GM12878 (cell line): ENCODE data around the gene GCKR. TPM values are rescaled to one million over a fixed set of nuclear protein-coding genes. Genes with fewer than 3 reads are reported as not detected.

Source experiments
- ATAC-seq: fragments of 200-7000 bp; cut with Tn5 transposase; 3 replicates; pipeline ENCODE4 v1.9.1; 2020; ENCODE audit warnings: mild to moderate bottlenecking, moderate library complexity
- BruUV-seq: library from RNA; stranded (reverse); fragments of 400-500 nt; replicated peaks from 2 replicates; lab custom pipeline; 2021; lab: Mats Ljungman, UMichigan
- CTCF ChIA-PET: fragments of 300-600 bp; sonication (Branson Sonifier 250); formaldehyde crosslinking; extraction: SDS; loops from one replicate; lab custom pipeline; 2021; ENCODE audit warnings: inconsistent platforms; lab: Yijun Ruan, JAX
- POLR2A ChIA-PET: fragments of 350-600 bp; formaldehyde crosslinking; extraction: SDS; loops from one replicate; lab custom pipeline; 2021; ENCODE audit warnings: inconsistent platforms; lab: Charles Lee
- RAD21 ChIA-PET: fragments of 300-600 bp; sonication (Branson Sonifier 250); formaldehyde crosslinking; loops from one replicate; lab custom pipeline; 2023; ENCODE audit warnings: antibody characterized with exemption; ENCODE audit not compliant: unreplicated experiment; lab: Charles Lee
- SMC1A ChIA-PET: fragments of 300-600 bp; sonication (Branson Sonifier 250); formaldehyde crosslinking; loops from one replicate; lab custom pipeline; 2023; ENCODE audit not compliant: unreplicated experiment, uncharacterized antibody; lab: Charles Lee
- DNase-seq: peaks from one replicate; pipeline ENCODE4 v3.0.0-alpha.2; 2011; ENCODE audit warnings: low read depth, low spot score
- FAIRE-seq: peaks from 3 replicates; lab custom pipeline; 2011; peaks lifted over from hg19 to GRCh38; lab: Jason Lieb, UNC
- H2AFZ ChIP-seq: 2 replicates; pipeline ENCODE4 v1.6.0; 2011; ENCODE audit warnings: low read depth, low read length, control low read depth; ENCODE audit not compliant: control insufficient read depth
- H3K27ac ChIP-seq: 2 replicates; pipeline ENCODE4 v1.5.1; 2011; ENCODE audit warnings: control low read depth; ENCODE audit not compliant: control insufficient read depth, insufficient read depth
- H3K27me3 ChIP-seq, 2 experiments: replicated peaks in 1 of 2; 2 replicates each; pipeline versions ENCODE4 v1.6.0 to v1.6.1; 2011; ENCODE audit warnings: low read length in 1 of 2; ENCODE audit not compliant: control insufficient read depth in 2 of 2, insufficient read depth in 2 of 2
- H3K36me3 ChIP-seq, 2 experiments: 2 replicates each; pipeline ENCODE4 v1.5.1; 2011; ENCODE audit warnings: low read length in 1 of 2; ENCODE audit not compliant: control insufficient read depth in 2 of 2, insufficient read depth in 2 of 2
- H3K4me1 ChIP-seq: 2 replicates; pipeline ENCODE4 v1.6.1; 2011; ENCODE audit warnings: mild to moderate bottlenecking, low read length, moderate library complexity, mixed read lengths; ENCODE audit not compliant: control insufficient read depth, insufficient read depth
- H3K4me2 ChIP-seq: 2 replicates; pipeline ENCODE4 v1.6.0; 2011; ENCODE audit warnings: control low read depth; ENCODE audit not compliant: control insufficient read depth, insufficient read depth
- H3K4me3 ChIP-seq: fragments of 200-600 bp; sonication (generic); 2 replicates; pipeline ENCODE4 v1.5.1; 2016
- H3K79me2 ChIP-seq: 2 replicates; pipeline ENCODE4 v1.6.0; 2011; ENCODE audit warnings: low read length; ENCODE audit not compliant: control insufficient read depth, insufficient read depth
- H3K9ac ChIP-seq: 2 replicates; pipeline ENCODE4 v1.8.0; 2011; ENCODE audit warnings: low read length, control low read depth, mixed read lengths; ENCODE audit not compliant: control insufficient read depth, insufficient read depth
- H3K9me3 ChIP-seq: replicated peaks from 3 replicates; pipeline ENCODE4 v1.5.1; 2011; ENCODE audit warnings: mild to moderate bottlenecking, low read length; ENCODE audit not compliant: control insufficient read depth, insufficient read depth
- H4K20me1 ChIP-seq: 2 replicates; pipeline ENCODE4 v1.6.0; 2011; ENCODE audit not compliant: control insufficient read depth, insufficient read depth
- HSF1 ChIP-seq: fragments of 150-350 bp; IDR thresholded peaks from 2 replicates; pipeline ENCODE4 v1.6.1; 2014; ENCODE audit warnings: mild to moderate bottlenecking, low read depth, low read length
- IKZF2 ChIP-seq, 2 experiments: fragments of 450-650 bp; IDR thresholded peaks; 2 replicates each; pipeline ENCODE4 v1.6.1; 2017; ENCODE audit warnings: mild to moderate bottlenecking in 2 of 2, moderate library complexity in 2 of 2
- NR2C1 ChIP-seq: fragments of 450-650 bp; IDR thresholded peaks from 2 replicates; pipeline ENCODE4 v1.6.1; 2017; ENCODE audit warnings: antibody characterized with exemption, mild to moderate bottlenecking, moderate library complexity
- PAX5 ChIP-seq: IDR thresholded peaks from 2 replicates; pipeline ENCODE4 v1.6.1; 2011; ENCODE audit warnings: low read depth, low read length, borderline replicate concordance
- RELA ChIP-seq: fragments of 450-650 bp; IDR thresholded peaks from 2 replicates; pipeline ENCODE4 v1.8.0; 2014; ENCODE audit warnings: borderline replicate concordance; ENCODE audit not compliant: partially characterized antibody
- WGBS: methylation state at CpG from one replicate; pipeline ENCODE4 v1.1.6; 2016; ENCODE audit warnings: low lambda C conversion rate; ENCODE audit not compliant: insufficient replicate concordance, insufficient coverage; ENCODE audit errors: missing lambda C conversion rate; 5-methylcytosine and 5-hydroxymethylcytosine counted together
- in situ Hi-C: fragments of 300-500 bp; cut with MboI; formaldehyde crosslinking; loops from 9 replicates; pipeline ENCODE4 v1.14.3; 2018; ENCODE audit warnings: mixed read lengths
- intact Hi-C: fragments of 100-400 bp; cut with micrococcal nuclease; formaldehyde crosslinking; loops from one replicate; pipeline ENCODE4 v1.14.2; 2022; ENCODE audit not compliant: unreplicated experiment
- polyA plus RNA-seq, 11 experiments: library from polyadenylated mRNA; depleted of rRNA in 4 of 11; unstranded in 6 of 11; stranded (reverse) in 5 of 11; fragments of >200 nt; fragmentation: Nextera tagmentation in 4 of 11; fragmentation: Illumina TruSeq in 1 of 11; extraction: Ambion mirVana in 4 of 11; extraction: Trizol in 1 of 11; gene quantifications; 1 replicate in 1 of 11; 2 replicates in 10 of 11; pipeline versions ENCODE4 v1.2.1 to v1.2.3, GENCODE V29; 2011 to 2016; ENCODE audit warnings: inconsistent platforms in 2 of 11, missing spikeins in 2 of 11, low read depth in 1 of 11
- total RNA-seq, 4 experiments: library from RNA; depleted of rRNA in 3 of 4; stranded (reverse); fragments of >200 nt in 3 of 4; fragmentation: Illumina TruSeq in 1 of 4; extraction: Trizol in 1 of 4; gene quantifications; 2 replicates each; pipeline versions ENCODE4 v1.2.1 to v1.2.3, GENCODE V29; 2013 to 2021

Gene GCKR
- total and polyA plus RNA-seq, 10 of the 15 experiments (the other 5 are each of a cell fraction or from before 2014, with no cell fraction given) = not detected

GRCh38 chr2:27507293-27507692 lies 10.7 kb downstream of the GCKR start:
- SMC1A ChIA-PET = no interaction called here
- WGBS = 3% methylated on average over 4 of the region's 4 CpGs
- FAIRE-seq = no peak

GRCh38 chr2:27509326-27509725 lies 12.7 kb downstream of the GCKR start:
- no TSS peak for BruUV-seq
- WGBS = 34% methylated on average over 6 of the region's 6 CpGs
- Histone ChIP-seq H3K4me3 (no peak overlapping the region), H3K4me2 (no peak overlapping the region), H3K9ac (no peak overlapping the region), H3K4me1 (no peaks in the 10 kb centered on the region), H3K9me3 (no peaks in the 10 kb centered on the region), H3K27ac (no peak overlapping the region), H3K27me3 (no peaks in the 10 kb centered on the region; a peak in 2 of 4 replicates), H3K79me2 (no peaks in the 10 kb centered on the region), H3K36me3 (no peaks in the 10 kb centered on the region), H2AFZ (no peak overlapping the region), H4K20me1 (no peaks in the 10 kb centered on the region)
- intact Hi-C loops (no loop called here), in situ Hi-C loops (no loop called here)
- DNase-seq (no peak), ATAC-seq (no peak), FAIRE-seq (no peak)
- RAD21 ChIA-PET = no interaction called here
- CTCF ChIA-PET = interaction anchor here (0.6 kb wide), 1 partner anchor 912 kb away, joined by 3 read pairs; no protein-coding TSS in a partner anchor
- POLR2A ChIA-PET = no interaction called here
- no peak for TF ChIP-seq RELA
- no peak for TF ChIP-seq HSF1
- TF ChIP-seq PAX5 = no peak
- no peak for TF ChIP-seq IKZF2 (IDR thresholded peaks at IDR 0.05)
- SMC1A ChIA-PET = no interaction called here

More at GRCh38 chr2:27507293-27507692, 10.7 kb downstream of the GCKR start:
- no peak for DNase-seq
- ChIA-PET CTCF (no interaction called here), RAD21 (no interaction called here), POLR2A (interaction anchor here (0.6 kb wide), 1 partner anchor 589 kb away, joined by 3 read pairs; no protein-coding TSS in a partner anchor)
- H3K4me2 ChIP-seq = no peak overlapping the region
- H3K9ac ChIP-seq = no peak overlapping the region
- H3K27ac ChIP-seq = no peak overlapping the region
- no peaks in the 10 kb centered on the region for H4K20me1 ChIP-seq
- no peak for TF ChIP-seq NR2C1
- no peaks in the 10 kb centered on the region for H3K79me2 ChIP-seq
- intact Hi-C loops (no loop called here), in situ Hi-C loops (no loop called here)
- H3K4me3 ChIP-seq = no peak overlapping the region
- H3K36me3 ChIP-seq = no peaks in the 10 kb centered on the region
- BruUV-seq = no TSS peak
- ATAC-seq = no peak
- H3K9me3 ChIP-seq = no peaks in the 10 kb centered on the region
- H2AFZ ChIP-seq = no peak overlapping the region
- no peaks in the 10 kb centered on the region; a peak in 2 of 4 replicates for H3K27me3 ChIP-seq
- H3K4me1 ChIP-seq = no peaks in the 10 kb centered on the region
